Uterus (tissue), 4 donors: Measurements from ENCODE around the gene FHIT. TPM values are rescaled to one million over a fixed set of nuclear protein-coding genes. Genes with fewer than 3 reads are reported as not detected.

Experiments used
- DNase-seq, 2 donors: peaks; one replicate each; pipeline ENCODE4 v3.0.0-alpha.2; 2019 to 2020
- H3K27ac ChIP-seq, 2 donors: fragments of 200-600 bp; sonication (generic); 1 replicate in 1 of 2; 2 replicates in 1 of 2; pipeline ENCODE4 v1.5.1; 2016 to 2018
- H3K27me3 ChIP-seq, 2 donors: fragments of 200-600 bp; sonication (generic); one replicate each; pipeline ENCODE4 v1.5.1; 2018 to 2019; ENCODE audit warnings: control low read depth in 1 of 2
- H3K36me3 ChIP-seq, 2 donors: fragments of 200-600 bp; sonication (generic); one replicate each; pipeline ENCODE4 v1.5.1; 2019; ENCODE audit warnings: control low read depth in 1 of 2
- H3K4me1 ChIP-seq, 2 donors: fragments of 200-600 bp; sonication (generic); one replicate each; pipeline ENCODE4 v1.5.1; 2018 to 2019; ENCODE audit warnings: control low read depth in 1 of 2
- H3K4me3 ChIP-seq, 2 donors: fragments of 200-600 bp; sonication (generic); 1 replicate in 1 of 2; 2 replicates in 1 of 2; pipeline ENCODE4 v1.5.1; 2018 to 2019; ENCODE audit warnings: mild to moderate bottlenecking in 1 of 2
- H3K9me3 ChIP-seq, 2 donors: fragments of 200-600 bp; sonication (generic); one replicate each; pipeline ENCODE4 v1.5.1; 2019; ENCODE audit warnings: control low read depth in 1 of 2
- POLR2A ChIP-seq, 2 donors: fragments of 450-650 bp; IDR thresholded peaks; one replicate each; pipeline ENCODE4 v1.6.1; 2016; ENCODE audit warnings: antibody characterized with exemption in 2 of 2, mild to moderate bottlenecking in 1 of 2, moderate library complexity in 1 of 2
- intact Hi-C: fragments of 100-400 bp; cut with DNase I; formaldehyde crosslinking; loops from one replicate; pipeline ENCODE4 v1.15.1; 2023; ENCODE audit warnings: low total_unique reads
- total RNA-seq, 4 donors: library from RNA; depleted of rRNA in 3 of 4; stranded (reverse); fragments of >200 nt in 3 of 4; gene quantifications; one replicate each; pipeline versions ENCODE4 v1.1.0 to v1.2.4, GENCODE V29; 2014 to 2023
- TF ChIP-seq, protein P1 (sequence below), 4 experiments: fragments of 200-600 bp in 2 of 4; fragments of 450-650 bp in 2 of 4; sonication (generic) in 2 of 4; IDR thresholded peaks; one replicate each; pipeline ENCODE4 v1.5.1; 2016 to 2019; ENCODE audit warnings: antibody characterized with exemption in 4 of 4, mild to moderate bottlenecking in 2 of 4, moderate library complexity in 1 of 4
- donor health status: DM: yes; HTN: yes; CAD: no.

The FHIT gene
- total RNA-seq, 4 donors from 2014 or later: 1.3 to 15.2 (median 7.3) TPM

DNA sequence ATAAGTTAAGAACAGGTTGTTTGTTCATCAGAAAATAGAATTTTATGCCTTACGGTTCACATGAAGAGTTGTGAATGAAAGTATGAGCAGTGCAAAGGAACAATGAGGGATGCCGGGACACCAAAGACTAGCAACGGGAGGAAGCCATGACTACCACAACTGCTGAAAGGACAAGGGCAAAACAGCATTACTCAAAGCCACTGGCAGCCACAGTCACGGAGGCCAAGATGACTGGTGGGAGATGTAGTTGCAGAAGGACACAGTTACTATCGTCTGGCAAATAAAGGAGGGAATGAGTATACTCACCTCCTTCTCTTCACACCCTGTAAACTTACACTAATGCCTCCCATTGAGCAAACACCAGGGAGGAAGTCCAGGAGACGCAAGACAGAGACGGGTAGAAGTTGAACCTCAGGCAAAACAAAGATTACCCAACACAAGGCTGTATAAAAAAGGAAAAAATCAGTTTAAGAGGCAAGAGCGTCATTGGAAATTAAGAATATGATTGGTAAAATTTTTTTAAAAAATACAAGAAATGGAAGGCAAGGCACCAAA is 675.5 kb downstream of the FHIT start:
- TF ChIP-seq POLR2A (IDR thresholded peaks at IDR 0.05): no peak
- TF ChIP-seq, protein P1, sequence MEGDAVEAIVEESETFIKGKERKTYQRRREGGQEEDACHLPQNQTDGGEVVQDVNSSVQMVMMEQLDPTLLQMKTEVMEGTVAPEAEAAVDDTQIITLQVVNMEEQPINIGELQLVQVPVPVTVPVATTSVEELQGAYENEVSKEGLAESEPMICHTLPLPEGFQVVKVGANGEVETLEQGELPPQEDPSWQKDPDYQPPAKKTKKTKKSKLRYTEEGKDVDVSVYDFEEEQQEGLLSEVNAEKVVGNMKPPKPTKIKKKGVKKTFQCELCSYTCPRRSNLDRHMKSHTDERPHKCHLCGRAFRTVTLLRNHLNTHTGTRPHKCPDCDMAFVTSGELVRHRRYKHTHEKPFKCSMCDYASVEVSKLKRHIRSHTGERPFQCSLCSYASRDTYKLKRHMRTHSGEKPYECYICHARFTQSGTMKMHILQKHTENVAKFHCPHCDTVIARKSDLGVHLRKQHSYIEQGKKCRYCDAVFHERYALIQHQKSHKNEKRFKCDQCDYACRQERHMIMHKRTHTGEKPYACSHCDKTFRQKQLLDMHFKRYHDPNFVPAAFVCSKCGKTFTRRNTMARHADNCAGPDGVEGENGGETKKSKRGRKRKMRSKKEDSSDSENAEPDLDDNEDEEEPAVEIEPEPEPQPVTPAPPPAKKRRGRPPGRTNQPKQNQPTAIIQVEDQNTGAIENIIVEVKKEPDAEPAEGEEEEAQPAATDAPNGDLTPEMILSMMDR (IDR thresholded peaks at IDR 0.05): no peak
- Histone ChIP-seq H3K4me1 (no peaks in the 10 kb centered on the region), H3K9me3 (no peaks in the 10 kb centered on the region), H3K27me3 (no peaks in the 10 kb centered on the region), H3K27ac (no peak overlapping the region), H3K4me3 (no peak overlapping the region), H3K36me3 (no peaks in the 10 kb centered on the region)
- intact Hi-C loops: no loop called here
- DNase-seq: no peak

DNA sequence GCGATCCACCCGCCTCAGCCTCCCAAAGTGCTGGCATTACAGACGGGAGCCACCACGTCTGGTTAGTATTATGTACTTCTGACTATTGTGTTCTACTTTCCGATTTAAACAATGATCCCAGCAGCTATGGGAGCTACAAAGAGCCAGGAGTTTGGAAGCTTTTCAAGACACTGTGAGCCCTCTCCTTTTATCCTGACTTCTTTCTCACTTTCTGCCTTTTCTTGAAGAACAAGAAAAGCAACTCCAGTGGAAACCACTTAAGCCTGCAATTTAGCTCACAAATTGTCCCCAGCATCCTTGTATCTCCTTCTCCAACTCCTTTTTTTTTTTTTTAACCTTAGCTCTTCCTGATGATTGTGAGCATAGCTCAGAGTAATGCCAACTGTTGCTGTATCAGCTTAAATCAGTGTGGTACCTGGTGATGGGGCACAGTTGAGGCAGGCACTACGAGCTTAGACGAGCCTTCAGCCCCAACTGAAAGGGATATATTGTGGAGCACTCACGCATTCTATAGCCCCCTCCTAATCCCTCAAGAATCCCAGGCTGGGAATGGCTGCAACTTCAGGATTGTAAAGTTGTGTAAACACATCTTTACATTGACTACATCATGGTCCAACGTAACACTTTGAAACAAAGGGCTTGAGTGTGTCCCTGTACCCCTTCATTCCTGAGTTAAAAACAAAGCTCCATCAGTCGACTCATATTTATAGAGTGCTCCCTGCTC is 677.0 kb downstream of the FHIT start:
- DNase-seq: no peak
- Histone ChIP-seq H3K27me3 (no peaks in the 10 kb centered on the region), H3K36me3 (no peaks in the 10 kb centered on the region), H3K9me3 (no peaks in the 10 kb centered on the region), H3K4me3 (no peak overlapping the region), H3K27ac (no peak overlapping the region), H3K4me1 (no peaks in the 10 kb centered on the region)
- TF ChIP-seq POLR2A (IDR thresholded peaks at IDR 0.05): no peak
- TF ChIP-seq, protein P1 (IDR thresholded peaks at IDR 0.05): no peak
- intact Hi-C loops: no loop called here

DNA sequence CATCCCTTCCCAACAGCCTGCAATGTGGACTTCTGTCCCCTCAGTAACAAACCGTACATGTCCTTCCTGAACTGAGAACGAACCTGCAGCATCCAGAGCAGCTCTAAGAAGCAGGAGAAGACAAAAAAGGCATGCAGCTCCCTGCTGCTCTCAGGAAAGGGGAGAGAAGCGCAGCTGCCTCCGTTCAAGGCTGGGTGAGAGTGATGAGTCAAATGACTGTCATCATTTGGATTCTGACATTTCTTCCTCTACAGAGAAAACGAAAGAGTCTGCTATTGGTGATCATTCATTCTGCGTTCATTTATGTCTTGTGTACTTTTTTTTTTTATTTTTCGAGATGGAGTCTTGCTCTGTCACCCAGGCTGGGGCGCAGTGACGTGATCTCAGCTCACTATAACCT is 677.8 kb downstream of the FHIT start:
- no peak overlapping the region for H3K4me3 ChIP-seq
- H3K4me1 ChIP-seq: no peaks in the 10 kb centered on the region
- intact Hi-C loops: no loop called here
- TF ChIP-seq, protein P1 (IDR thresholded peaks at IDR 0.05): no peak
- TF ChIP-seq POLR2A (IDR thresholded peaks at IDR 0.05): no peak
- H3K36me3 ChIP-seq: no peaks in the 10 kb centered on the region
- H3K9me3 ChIP-seq: no peaks in the 10 kb centered on the region
- DNase-seq: no peak
- no peaks in the 10 kb centered on the region for H3K27me3 ChIP-seq
- H3K27ac ChIP-seq: no peak overlapping the region

DNA sequence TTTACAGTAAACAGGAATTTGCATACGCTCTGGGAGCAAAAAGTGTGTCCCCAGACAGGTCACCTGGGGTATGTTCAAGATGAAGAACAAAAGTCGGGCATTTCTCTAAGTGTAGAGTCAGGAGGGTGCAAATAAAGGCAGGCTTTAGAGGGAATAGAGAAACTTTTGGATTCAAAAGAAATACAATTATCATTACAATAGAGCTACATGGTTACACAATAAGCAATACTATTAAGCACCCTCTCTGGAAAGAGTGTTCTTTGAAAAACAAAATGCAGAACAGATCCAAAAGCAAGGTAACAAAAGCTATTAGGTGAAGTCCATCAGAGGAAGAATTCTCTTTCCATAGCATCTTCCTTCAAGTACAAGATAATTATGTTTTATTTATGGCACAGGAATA is 679.7 kb downstream of the FHIT start:
- no peaks in the 10 kb centered on the region for H3K27me3 ChIP-seq
- H3K9me3 ChIP-seq: no peaks in the 10 kb centered on the region
- no peak overlapping the region for H3K4me3 ChIP-seq
- H3K36me3 ChIP-seq: no peaks in the 10 kb centered on the region
- intact Hi-C loops: no loop called here
- H3K4me1 ChIP-seq: no peaks in the 10 kb centered on the region
- TF ChIP-seq POLR2A (IDR thresholded peaks at IDR 0.05): no peak
- TF ChIP-seq, protein P1 (IDR thresholded peaks at IDR 0.05): no peak
- DNase-seq: no peak
- H3K27ac ChIP-seq: no peak overlapping the region

DNA sequence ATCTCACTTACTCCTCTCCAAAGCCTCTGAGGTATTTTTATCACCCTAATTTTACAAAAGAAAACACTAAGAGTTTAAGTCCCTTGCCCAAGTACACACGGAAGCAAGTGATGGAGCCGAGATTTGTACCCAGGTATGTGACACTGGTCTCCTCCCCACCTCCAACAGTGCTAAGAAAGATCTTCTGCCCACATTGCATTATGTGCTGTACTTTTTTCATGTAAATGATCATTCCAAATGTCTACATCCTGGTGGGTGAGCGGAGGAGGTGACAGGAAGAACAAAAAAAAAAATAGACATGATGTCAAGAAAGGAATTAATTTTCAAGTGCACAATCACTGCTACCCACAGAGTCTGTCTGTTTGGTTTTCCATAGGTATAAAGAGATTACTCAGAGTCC is 694.1 kb downstream of the FHIT start:
- no peaks in the 10 kb centered on the region for H3K4me1 ChIP-seq
- no peak for TF ChIP-seq POLR2A (IDR thresholded peaks at IDR 0.05)
- TF ChIP-seq, protein P1 (IDR thresholded peaks at IDR 0.05): no peak
- H3K9me3 ChIP-seq: no peaks in the 10 kb centered on the region
- no peak overlapping the region for H3K4me3 ChIP-seq
- H3K27me3 ChIP-seq: no peaks in the 10 kb centered on the region
- no peak for DNase-seq
- H3K27ac ChIP-seq: no peak overlapping the region
- H3K36me3 ChIP-seq: no peaks in the 10 kb centered on the region
- intact Hi-C loops: no loop called here
